Ishikawa (cell line): ENCODE results near the gene TMEM59L.

Experiments
- CEBPB ChIP-seq: IDR thresholded peaks from 2 replicates; pipeline ENCODE4 v1.6.1; 2012
- CREB1 ChIP-seq: IDR thresholded peaks from 2 replicates; pipeline ENCODE4 v1.6.1; 2012; ENCODE audit warnings: low read depth
- EGR1 ChIP-seq: IDR thresholded peaks from 2 replicates; pipeline ENCODE4 v1.6.1; 2012
- EP300 ChIP-seq: IDR thresholded peaks from 2 replicates; pipeline ENCODE4 v1.6.1; 2012; ENCODE audit warnings: borderline replicate concordance
- FOXM1 ChIP-seq: IDR thresholded peaks from 2 replicates; pipeline ENCODE4 v1.6.1; 2012; ENCODE audit warnings: low read depth, borderline replicate concordance
- NFIC ChIP-seq: IDR thresholded peaks from 2 replicates; pipeline ENCODE4 v1.6.1; 2012
- RAD21 ChIP-seq: IDR thresholded peaks from 2 replicates; pipeline ENCODE4 v1.6.1; 2012; ENCODE audit warnings: low read depth
- TAF1 ChIP-seq: IDR thresholded peaks from 2 replicates; pipeline ENCODE4 v1.6.1; 2012; ENCODE audit warnings: low read depth, mild to moderate bottlenecking
- TCF12 ChIP-seq: IDR thresholded peaks from 2 replicates; pipeline ENCODE4 v1.6.1; 2012; ENCODE audit warnings: low read depth
- TEAD4 ChIP-seq: IDR thresholded peaks from 2 replicates; pipeline ENCODE4 v1.6.1; 2012
- YY1 ChIP-seq: IDR thresholded peaks from 2 replicates; pipeline ENCODE4 v1.6.1; 2012; ENCODE audit warnings: low read depth
- ZBTB7A ChIP-seq: IDR thresholded peaks from 2 replicates; pipeline ENCODE4 v1.6.1; 2012; ENCODE audit warnings: low read depth
- TF ChIP-seq, protein P1 (sequence below): IDR thresholded peaks from 2 replicates; pipeline ENCODE4 v1.6.1; 2012; ENCODE audit warnings: low read depth, mild to moderate bottlenecking
- TF ChIP-seq, protein P2 (sequence below): IDR thresholded peaks from 2 replicates; pipeline ENCODE4 v1.6.1; 2012
- TF ChIP-seq, protein P3 (sequence below): IDR thresholded peaks from 2 replicates; pipeline ENCODE4 v1.6.1; 2012

The TMEM59L gene

DNA sequence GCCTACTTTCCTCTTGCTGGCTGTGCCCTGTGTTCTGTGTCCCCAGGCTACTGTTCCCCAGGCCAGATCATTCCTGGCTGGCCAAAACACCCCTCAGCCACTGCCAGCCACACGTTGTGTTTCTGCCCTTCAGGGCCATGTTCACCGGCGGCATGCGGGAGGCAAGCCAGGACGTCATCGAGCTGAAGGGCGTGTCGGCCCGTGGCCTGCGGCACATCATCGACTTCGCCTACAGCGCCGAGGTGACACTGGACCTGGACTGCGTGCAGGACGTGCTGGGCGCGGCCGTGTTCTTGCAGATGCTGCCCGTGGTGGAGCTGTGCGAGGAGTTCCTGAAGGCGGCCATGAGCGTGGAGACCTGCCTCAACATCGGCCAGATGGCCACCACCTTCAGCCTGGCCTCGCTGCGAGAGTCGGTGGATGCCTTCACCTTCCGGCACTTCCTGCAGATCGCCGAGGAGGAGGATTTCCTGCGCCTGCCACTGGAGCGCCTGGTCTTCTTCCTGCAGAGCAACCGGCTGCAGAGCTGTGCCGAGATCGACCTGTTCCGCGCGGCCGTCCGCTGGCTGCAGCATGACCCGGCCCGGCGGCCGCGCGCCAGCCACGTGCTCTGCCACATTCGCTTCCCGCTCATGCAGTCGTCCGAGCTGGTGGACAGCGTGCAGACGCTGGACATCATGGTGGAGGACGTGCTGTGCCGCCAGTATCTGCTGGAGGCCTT lies 55.0 kb downstream of the TMEM59L start:
- TF ChIP-seq CREB1 (no peak), CEBPB (no peak), ZBTB7A (no peak), TAF1 (no peak), TCF12 (no peak), NFIC (no peak), EP300 (no peak), YY1 (no peak), RAD21 (no peak), FOXM1 (no peak), TEAD4 (no peak), EGR1 (no peak)
- TF ChIP-seq, protein P1, sequence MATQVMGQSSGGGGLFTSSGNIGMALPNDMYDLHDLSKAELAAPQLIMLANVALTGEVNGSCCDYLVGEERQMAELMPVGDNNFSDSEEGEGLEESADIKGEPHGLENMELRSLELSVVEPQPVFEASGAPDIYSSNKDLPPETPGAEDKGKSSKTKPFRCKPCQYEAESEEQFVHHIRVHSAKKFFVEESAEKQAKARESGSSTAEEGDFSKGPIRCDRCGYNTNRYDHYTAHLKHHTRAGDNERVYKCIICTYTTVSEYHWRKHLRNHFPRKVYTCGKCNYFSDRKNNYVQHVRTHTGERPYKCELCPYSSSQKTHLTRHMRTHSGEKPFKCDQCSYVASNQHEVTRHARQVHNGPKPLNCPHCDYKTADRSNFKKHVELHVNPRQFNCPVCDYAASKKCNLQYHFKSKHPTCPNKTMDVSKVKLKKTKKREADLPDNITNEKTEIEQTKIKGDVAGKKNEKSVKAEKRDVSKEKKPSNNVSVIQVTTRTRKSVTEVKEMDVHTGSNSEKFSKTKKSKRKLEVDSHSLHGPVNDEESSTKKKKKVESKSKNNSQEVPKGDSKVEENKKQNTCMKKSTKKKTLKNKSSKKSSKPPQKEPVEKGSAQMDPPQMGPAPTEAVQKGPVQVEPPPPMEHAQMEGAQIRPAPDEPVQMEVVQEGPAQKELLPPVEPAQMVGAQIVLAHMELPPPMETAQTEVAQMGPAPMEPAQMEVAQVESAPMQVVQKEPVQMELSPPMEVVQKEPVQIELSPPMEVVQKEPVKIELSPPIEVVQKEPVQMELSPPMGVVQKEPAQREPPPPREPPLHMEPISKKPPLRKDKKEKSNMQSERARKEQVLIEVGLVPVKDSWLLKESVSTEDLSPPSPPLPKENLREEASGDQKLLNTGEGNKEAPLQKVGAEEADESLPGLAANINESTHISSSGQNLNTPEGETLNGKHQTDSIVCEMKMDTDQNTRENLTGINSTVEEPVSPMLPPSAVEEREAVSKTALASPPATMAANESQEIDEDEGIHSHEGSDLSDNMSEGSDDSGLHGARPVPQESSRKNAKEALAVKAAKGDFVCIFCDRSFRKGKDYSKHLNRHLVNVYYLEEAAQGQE: no peak
- TF ChIP-seq, protein P2, sequence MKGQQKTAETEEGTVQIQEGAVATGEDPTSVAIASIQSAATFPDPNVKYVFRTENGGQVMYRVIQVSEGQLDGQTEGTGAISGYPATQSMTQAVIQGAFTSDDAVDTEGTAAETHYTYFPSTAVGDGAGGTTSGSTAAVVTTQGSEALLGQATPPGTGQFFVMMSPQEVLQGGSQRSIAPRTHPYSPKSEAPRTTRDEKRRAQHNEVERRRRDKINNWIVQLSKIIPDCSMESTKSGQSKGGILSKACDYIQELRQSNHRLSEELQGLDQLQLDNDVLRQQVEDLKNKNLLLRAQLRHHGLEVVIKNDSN: no peak
- TF ChIP-seq, protein P3, sequence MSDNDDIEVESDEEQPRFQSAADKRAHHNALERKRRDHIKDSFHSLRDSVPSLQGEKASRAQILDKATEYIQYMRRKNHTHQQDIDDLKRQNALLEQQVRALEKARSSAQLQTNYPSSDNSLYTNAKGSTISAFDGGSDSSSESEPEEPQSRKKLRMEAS: no peak

DNA sequence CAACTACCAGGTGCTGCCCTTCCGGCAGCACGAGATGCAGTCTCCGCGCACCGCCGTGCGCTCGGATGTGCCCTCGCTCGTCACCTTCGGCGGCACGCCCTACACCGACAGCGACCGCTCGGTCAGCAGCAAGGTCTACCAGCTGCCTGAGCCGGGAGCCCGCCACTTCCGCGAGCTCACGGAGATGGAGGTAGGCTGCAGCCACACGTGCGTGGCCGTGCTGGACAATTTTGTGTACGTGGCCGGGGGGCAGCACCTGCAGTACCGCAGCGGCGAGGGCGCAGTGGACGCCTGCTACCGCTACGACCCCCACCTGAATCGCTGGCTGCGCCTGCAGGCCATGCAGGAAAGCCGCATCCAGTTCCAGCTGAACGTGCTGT lies 55.6 kb downstream of the TMEM59L start:
- no peak for TF ChIP-seq EGR1
- TF ChIP-seq ZBTB7A: no peak
- no peak for TF ChIP-seq TAF1
- TF ChIP-seq FOXM1: no peak
- TF ChIP-seq, protein P3: no peak
- no peak for TF ChIP-seq EP300
- no peak for TF ChIP-seq TEAD4

DNA sequence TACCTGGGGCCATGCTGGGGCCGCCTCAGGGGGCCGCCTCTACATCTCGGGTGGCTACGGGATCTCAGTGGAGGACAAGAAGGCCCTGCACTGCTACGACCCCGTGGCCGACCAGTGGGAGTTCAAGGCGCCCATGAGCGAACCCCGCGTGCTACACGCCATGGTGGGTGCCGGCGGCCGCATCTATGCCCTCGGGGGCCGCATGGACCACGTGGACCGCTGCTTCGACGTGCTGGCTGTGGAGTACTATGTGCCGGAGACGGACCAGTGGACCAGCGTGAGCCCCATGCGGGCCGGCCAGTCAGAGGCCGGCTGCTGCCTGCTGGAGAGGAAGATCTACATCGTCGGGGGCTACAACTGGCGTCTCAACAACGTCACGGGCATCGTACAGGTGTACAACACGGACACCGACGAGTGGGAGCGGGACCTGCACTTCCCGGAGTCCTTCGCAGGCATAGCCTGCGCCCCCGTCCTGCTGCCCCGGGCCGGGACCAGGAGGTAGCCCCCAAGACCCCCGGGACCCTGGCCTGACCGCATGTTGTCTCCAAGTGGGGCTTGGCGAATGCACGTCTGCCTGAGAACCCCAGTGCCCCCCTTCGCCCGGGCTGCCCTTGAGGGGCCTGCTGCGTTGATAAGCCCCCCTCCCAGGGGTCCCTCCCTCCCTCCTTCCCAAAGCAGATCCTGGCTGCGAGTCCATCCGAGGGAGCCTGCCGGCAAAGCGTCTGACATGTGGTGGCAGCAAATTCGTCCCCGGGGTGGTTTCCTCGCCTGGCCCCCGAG lies 56.3 kb downstream of the TMEM59L start:
- TF ChIP-seq ZBTB7A: peak; percentile 68; the same call in 1 of the 2 replicates
- TF ChIP-seq TEAD4: no peak

DNA sequence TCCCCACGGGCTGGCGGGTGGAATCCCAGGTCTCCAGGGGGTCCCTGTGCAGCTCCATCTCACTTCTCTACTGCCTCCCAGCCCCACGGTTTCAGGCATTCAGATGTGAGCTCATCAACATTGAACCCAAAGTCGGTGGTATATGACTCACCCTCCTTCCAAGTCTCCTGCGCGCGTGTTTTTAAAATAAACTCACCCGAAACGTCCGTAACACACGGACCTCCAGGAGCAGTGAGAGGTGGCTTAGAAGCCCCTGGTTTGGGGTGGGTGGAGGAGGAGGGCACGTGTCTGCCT lies 56.8 kb downstream of the TMEM59L start:
- TF ChIP-seq ZBTB7A (no peak), NFIC (no peak), EGR1 (no peak), TAF1 (no peak), YY1 (no peak), CREB1 (no peak), FOXM1 (no peak), CEBPB (no peak), TCF12 (no peak), TEAD4 (no peak), EP300 (no peak), RAD21 (no peak)
- TF ChIP-seq, protein P3: no peak
- TF ChIP-seq, protein P1: no peak
- TF ChIP-seq, protein P2: no peak

DNA sequence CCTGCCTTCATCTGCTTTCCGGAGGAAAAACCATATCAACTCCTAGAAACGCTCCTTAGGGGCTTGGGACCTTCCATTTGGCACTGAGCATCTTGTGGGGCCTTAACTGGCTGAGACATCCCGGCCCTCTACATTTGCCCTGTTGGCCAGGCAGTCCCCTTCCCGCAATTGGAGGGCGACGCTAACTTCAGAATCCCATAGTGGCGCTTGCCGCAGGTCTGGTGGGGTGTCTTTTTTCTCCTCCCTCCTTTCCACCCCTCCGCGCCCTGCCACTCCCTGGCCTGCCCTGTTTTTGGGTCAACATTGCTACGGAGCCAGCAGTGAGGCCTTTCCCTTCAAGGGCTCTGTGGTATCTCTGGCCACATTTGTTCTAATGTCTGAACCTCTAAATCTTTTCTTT lies 57.2 kb downstream of the TMEM59L start:
- no peak for TF ChIP-seq RAD21
- TF ChIP-seq NFIC: no peak
- no peak for TF ChIP-seq TCF12
- TF ChIP-seq FOXM1: no peak
- TF ChIP-seq, protein P1: no peak
- no peak for TF ChIP-seq YY1
- no peak for TF ChIP-seq CREB1
- TF ChIP-seq EGR1: no peak
- no peak for TF ChIP-seq CEBPB
- TF ChIP-seq, protein P2: no peak
- no peak for TF ChIP-seq EP300
